MM.1S (cell line): ENCODE measurements around the gene LGMN.
"Not testable (repeated sequence)": the region's sequence is repeated elsewhere in the genome, so short reads cannot be mapped to it uniquely, and the experiment has no call there.

Experiments
- EZH2 ChIP-seq: fragments of 300-600 bp; sonication (generic); optimal IDR thresholded peaks from 2 replicates; pipeline ENCODE3; 2017; ENCODE audit warnings: low read depth, mild to moderate bottlenecking, antibody characterized with exemption, low read length, mixed read lengths
- EZH2phosphoT487 ChIP-seq: fragments of 300-600 bp; sonication (generic); IDR thresholded peaks from 2 replicates; pipeline ENCODE4 v1.6.1; 2018; ENCODE audit warnings: antibody characterized with exemption, low read length
- TF ChIP-seq, protein P1 (sequence below): fragments of 300-600 bp; sonication (generic); IDR thresholded peaks from 2 replicates; pipeline ENCODE4 v1.5.1; 2016; ENCODE audit warnings: antibody characterized with exemption, low read length, mixed read lengths

DNA sequence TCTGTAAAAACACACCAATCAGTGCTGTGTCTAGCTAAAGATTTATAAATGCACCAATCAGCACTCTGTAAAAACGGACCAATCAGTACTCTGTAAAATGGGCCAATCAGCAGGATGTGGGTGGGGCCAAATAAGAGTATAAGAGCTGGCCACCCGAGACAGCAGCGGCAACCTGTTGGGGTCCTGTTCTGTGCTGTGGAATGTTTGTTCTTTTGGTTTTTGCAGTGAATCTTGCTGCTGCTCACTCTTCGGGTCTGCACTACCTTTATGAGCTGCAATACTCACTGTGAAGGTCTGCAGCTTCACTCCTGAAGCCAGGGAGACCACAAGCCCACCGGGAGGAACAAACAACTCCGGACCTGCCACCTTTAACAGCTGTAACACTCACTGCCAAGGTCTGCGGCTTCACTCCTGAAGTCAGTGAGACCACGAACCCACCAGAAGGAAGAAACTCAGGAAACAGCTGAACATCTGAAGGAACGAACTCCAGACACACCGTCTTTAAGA lies 1.8 kb upstream of the LGMN start:
- TF ChIP-seq EZH2, EZH2phosphoT487: not testable (repeated sequence)
- TF ChIP-seq, protein P1, sequence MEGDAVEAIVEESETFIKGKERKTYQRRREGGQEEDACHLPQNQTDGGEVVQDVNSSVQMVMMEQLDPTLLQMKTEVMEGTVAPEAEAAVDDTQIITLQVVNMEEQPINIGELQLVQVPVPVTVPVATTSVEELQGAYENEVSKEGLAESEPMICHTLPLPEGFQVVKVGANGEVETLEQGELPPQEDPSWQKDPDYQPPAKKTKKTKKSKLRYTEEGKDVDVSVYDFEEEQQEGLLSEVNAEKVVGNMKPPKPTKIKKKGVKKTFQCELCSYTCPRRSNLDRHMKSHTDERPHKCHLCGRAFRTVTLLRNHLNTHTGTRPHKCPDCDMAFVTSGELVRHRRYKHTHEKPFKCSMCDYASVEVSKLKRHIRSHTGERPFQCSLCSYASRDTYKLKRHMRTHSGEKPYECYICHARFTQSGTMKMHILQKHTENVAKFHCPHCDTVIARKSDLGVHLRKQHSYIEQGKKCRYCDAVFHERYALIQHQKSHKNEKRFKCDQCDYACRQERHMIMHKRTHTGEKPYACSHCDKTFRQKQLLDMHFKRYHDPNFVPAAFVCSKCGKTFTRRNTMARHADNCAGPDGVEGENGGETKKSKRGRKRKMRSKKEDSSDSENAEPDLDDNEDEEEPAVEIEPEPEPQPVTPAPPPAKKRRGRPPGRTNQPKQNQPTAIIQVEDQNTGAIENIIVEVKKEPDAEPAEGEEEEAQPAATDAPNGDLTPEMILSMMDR: not testable (repeated sequence)
